Coronary artery (tissue), 2 donors: ENCODE data around the gene GSTA3.
"Not testable (repeated sequence)": the region's sequence is repeated elsewhere in the genome, so short reads cannot be mapped to it uniquely, and the experiment has no call there.

Source experiments
- DNase-seq: peaks from one replicate; pipeline ENCODE4 v3.0.0-alpha.2; 2017; ENCODE audit warnings: low spot score
- H3K27ac ChIP-seq, 2 donors: fragments of 200-600 bp; sonication (generic); one replicate each; pipeline ENCODE4 v1.5.1; 2016 to 2019
- H3K4me3 ChIP-seq: fragments of 200-600 bp; sonication (generic); 2 replicates; pipeline ENCODE4 v1.5.1; 2016; ENCODE audit warnings: mild to moderate bottlenecking, moderate library complexity
- TF ChIP-seq, protein P1 (sequence below): fragments of 200-600 bp; sonication (generic); IDR thresholded peaks from one replicate; pipeline ENCODE4 v1.5.1; 2019; ENCODE audit warnings: antibody characterized with exemption

The GSTA3 gene

DNA sequence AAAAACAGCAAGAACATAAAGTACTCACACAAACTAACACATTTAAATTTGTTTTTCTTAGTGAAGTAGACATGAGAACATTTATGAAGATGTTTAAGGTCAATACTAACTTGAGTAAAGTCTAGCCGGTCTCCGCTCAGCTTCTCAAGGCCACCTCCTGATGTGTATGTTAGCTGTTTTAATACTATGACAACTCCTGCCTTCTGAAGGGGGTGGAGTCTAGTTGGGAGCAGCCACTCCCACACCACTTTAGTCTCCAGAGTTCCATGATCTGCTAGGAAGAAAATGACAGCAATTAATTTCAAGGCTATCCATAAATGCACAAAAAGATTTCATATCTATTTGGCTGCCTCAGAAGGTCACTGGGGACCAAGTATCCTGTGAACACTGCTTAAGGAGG, at the start of gene GSTA3:
Gene GSTA3 (minus strand): TSS at position 168 of the 400 bp plus-strand sequence. CDS start 3,864 bp downstream, outside the sequence.
- TF ChIP-seq, protein P1, sequence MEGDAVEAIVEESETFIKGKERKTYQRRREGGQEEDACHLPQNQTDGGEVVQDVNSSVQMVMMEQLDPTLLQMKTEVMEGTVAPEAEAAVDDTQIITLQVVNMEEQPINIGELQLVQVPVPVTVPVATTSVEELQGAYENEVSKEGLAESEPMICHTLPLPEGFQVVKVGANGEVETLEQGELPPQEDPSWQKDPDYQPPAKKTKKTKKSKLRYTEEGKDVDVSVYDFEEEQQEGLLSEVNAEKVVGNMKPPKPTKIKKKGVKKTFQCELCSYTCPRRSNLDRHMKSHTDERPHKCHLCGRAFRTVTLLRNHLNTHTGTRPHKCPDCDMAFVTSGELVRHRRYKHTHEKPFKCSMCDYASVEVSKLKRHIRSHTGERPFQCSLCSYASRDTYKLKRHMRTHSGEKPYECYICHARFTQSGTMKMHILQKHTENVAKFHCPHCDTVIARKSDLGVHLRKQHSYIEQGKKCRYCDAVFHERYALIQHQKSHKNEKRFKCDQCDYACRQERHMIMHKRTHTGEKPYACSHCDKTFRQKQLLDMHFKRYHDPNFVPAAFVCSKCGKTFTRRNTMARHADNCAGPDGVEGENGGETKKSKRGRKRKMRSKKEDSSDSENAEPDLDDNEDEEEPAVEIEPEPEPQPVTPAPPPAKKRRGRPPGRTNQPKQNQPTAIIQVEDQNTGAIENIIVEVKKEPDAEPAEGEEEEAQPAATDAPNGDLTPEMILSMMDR = no peak

GRCh38 chr6:52958546-52959255, 49.2 kb upstream of the GSTA3 start:
- no peak for DNase-seq
- Histone ChIP-seq H3K4me3 (no peak overlapping the region), H3K27ac (no peak overlapping the region)
- TF ChIP-seq, protein P1 = no peak

More for the DNA sequence above, at the start of gene GSTA3:
- no peak within 1 kb of the TSS for H3K27ac ChIP-seq
- H3K4me3 ChIP-seq = no peak within 1 kb of the TSS
- DNase-seq = no peak

GRCh38 chr6:52955871-52956270, 46.4 kb upstream of the GSTA3 start:
- H3K4me3 ChIP-seq = no peak overlapping the region
- TF ChIP-seq, protein P1 = no peak
- DNase-seq = no peak
- no peak overlapping the region for H3K27ac ChIP-seq

GRCh38 chr6:52953911-52954839, 44.7 kb upstream of the GSTA3 start:
- no peak for DNase-seq
- TF ChIP-seq, protein P1 = no peak
- no peak overlapping the region for H3K4me3 ChIP-seq
- H3K27ac ChIP-seq = no peak overlapping the region

- TF ChIP-seq, protein P1 = no peak
- no peak for DNase-seq
- Histone ChIP-seq H3K4me3 (no peak overlapping the region), H3K27ac (no peak overlapping the region)
Measured at GRCh38 chr6:52946306-52946705, 36.8 kb upstream of the GSTA3 start.

GRCh38 chr6:52942821-52943220, 33.3 kb upstream of the GSTA3 start:
- not testable (repeated sequence) for DNase-seq, H3K27ac ChIP-seq, H3K4me3 ChIP-seq

DNA sequence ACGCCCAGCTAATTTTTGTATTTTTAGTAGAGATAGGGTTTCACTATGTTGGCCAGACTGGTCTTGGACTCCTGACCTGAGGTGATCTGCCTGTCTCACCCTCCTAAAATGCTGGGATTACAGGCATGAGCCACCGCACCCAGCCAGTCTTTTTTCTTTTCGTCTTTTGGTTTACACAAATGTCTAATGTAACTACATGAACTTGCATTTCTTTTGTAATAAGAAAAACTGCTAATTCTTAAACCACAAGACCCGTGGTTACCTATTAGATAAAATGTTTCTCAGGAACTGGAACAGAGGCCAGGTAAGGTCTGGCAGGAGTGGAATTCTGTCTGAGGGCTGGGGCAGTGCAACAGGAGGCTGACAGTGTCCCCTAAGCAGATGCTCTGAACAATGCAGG, 32.7 kb upstream of the GSTA3 start:
- TF ChIP-seq, protein P1 = no peak
- H3K27ac ChIP-seq = no peak overlapping the region
- no peak overlapping the region for H3K4me3 ChIP-seq
- DNase-seq = no peak
